HG03439 (cell line): ENCODE measurements around the gene KCTD13.
"Not testable (repeated sequence)": the region's sequence is repeated elsewhere in the genome, so short reads cannot be mapped to it uniquely, and the experiment has no call there.

Source experiments
- ATAC-seq: cut with Tn5 transposase; IDR thresholded peaks from one replicate; pipeline ENCODE4 v1.9.1; 2021; ENCODE audit warnings: mild to moderate bottlenecking, moderate library complexity; ENCODE audit not compliant: unreplicated experiment

The KCTD13 gene

GRCh38 chr16:29925781-29926710 lies at the start of gene KCTD13:
TSS of gene KCTD13 (minus strand) at chr16:29926226. CDS start at chr16:29926033, 193 bp downstream.
- ATAC-seq: peak; percentile 87

- ATAC-seq: no peak
These were observed 49.1 kb upstream of the KCTD13 start for GRCh38 chr16:29975134-29975538.

GRCh38 chr16:29974291-29975133 lies 48.5 kb upstream of the KCTD13 start:
- no peak for ATAC-seq

- peak; percentile 95 for ATAC-seq
These were observed 47.6 kb upstream of the KCTD13 start, which contains the start of gene TAOK2 for GRCh38 chr16:29973384-29974246. TSS of gene TAOK2 (plus strand) at chr16:29973868. CDS start at chr16:29977773, 3,905 bp downstream.

GRCh38 chr16:29972992-29973383 lies 47.0 kb upstream of the KCTD13 start:
- ATAC-seq: no peak

- ATAC-seq: no peak
These were observed 46.5 kb upstream of the KCTD13 start for GRCh38 chr16:29972500-29972899.

GRCh38 chr16:29971304-29971703 lies 45.3 kb upstream of the KCTD13 start:
- no peak for ATAC-seq

GRCh38 chr16:29968205-29968604 lies 42.2 kb upstream of the KCTD13 start:
- ATAC-seq: no peak

- ATAC-seq: no peak
These were observed 37.2 kb upstream of the KCTD13 start for GRCh38 chr16:29963021-29963743.

GRCh38 chr16:29962344-29962994 lies 36.4 kb upstream of the KCTD13 start:
- ATAC-seq: no peak

GRCh38 chr16:29961479-29962343 lies 35.7 kb upstream of the KCTD13 start, which contains the start of gene TMEM219:
TSS of gene TMEM219 (plus strand) at chr16:29962079. CDS start at chr16:29963144, 1,065 bp downstream.
- ATAC-seq: peak; percentile 88

GRCh38 chr16:29961127-29961478 lies 35.1 kb upstream of the KCTD13 start:
- ATAC-seq: no peak

GRCh38 chr16:29959821-29960220 lies 33.8 kb upstream of the KCTD13 start:
- not testable (repeated sequence) for ATAC-seq

GRCh38 chr16:29959293-29959692 lies 33.3 kb upstream of the KCTD13 start:
- no peak for ATAC-seq

GRCh38 chr16:29958756-29959155 lies 32.7 kb upstream of the KCTD13 start:
- no peak for ATAC-seq

- no peak for ATAC-seq
These were observed 25.8 kb upstream of the KCTD13 start for GRCh38 chr16:29951625-29952365.

GRCh38 chr16:29950806-29951461 lies 24.9 kb upstream of the KCTD13 start:
- ATAC-seq: no peak
